ENCODE data around the gene TXK. TPM values are rescaled to one million over a fixed set of nuclear protein-coding genes. Genes with fewer than 3 reads are reported as not detected.

TXK gene
- total RNA-seq, 1 donor from 2014 or later = not detected

GRCh38 chr4:48109413-48110263 lies 24.4 kb downstream of the TXK start:
- Mint-ChIP-seq H3K27me3 (ENCODE audit: unreplicated experiment) (no peaks in the 10 kb centered on the region), H3K36me3 (ENCODE audit: unreplicated experiment) (no peaks in the 10 kb centered on the region)
- DNase-seq = no peak

GRCh38 chr4:48108309-48109073 lies 25.6 kb downstream of the TXK start:
- H3K27ac Mint-ChIP-seq (ENCODE audit: unreplicated experiment) = no peak overlapping the region
- TF ChIP-seq CTCF (IDR thresholded peaks at IDR 0.05; ENCODE audit: partially characterized antibody, unreplicated experiment) = no peak
- no peaks in the 10 kb centered on the region for H3K9me3 Mint-ChIP-seq (ENCODE audit: unreplicated experiment)
- no peak for DNase-seq
- no peaks in the 10 kb centered on the region for H3K4me1 Mint-ChIP-seq (ENCODE audit: low read depth, unreplicated experiment)
- H3K27me3 Mint-ChIP-seq (ENCODE audit: unreplicated experiment) = no peaks in the 10 kb centered on the region
- H3K4me3 Mint-ChIP-seq (ENCODE audit: unreplicated experiment) = no peak overlapping the region
- H3K36me3 Mint-ChIP-seq (ENCODE audit: unreplicated experiment) = no peaks in the 10 kb centered on the region

More at GRCh38 chr4:48109413-48110263, 24.4 kb downstream of the TXK start:
- Mint-ChIP-seq H3K27ac (ENCODE audit: unreplicated experiment) (no peak overlapping the region), H3K9me3 (ENCODE audit: unreplicated experiment) (no peaks in the 10 kb centered on the region), H3K4me3 (ENCODE audit: unreplicated experiment) (no peak overlapping the region), H3K4me1 (ENCODE audit: low read depth, unreplicated experiment) (no peaks in the 10 kb centered on the region)
- no peak for TF ChIP-seq CTCF (IDR thresholded peaks at IDR 0.05; ENCODE audit: partially characterized antibody, unreplicated experiment)

GRCh38 chr4:48105230-48105629 lies 28.8 kb downstream of the TXK start:
- Mint-ChIP-seq H3K27me3 (ENCODE audit: unreplicated experiment) (no peaks in the 10 kb centered on the region), H3K9me3 (ENCODE audit: unreplicated experiment) (no peaks in the 10 kb centered on the region), H3K36me3 (ENCODE audit: unreplicated experiment) (no peaks in the 10 kb centered on the region), H3K4me1 (ENCODE audit: low read depth, unreplicated experiment) (no peaks in the 10 kb centered on the region), H3K4me3 (ENCODE audit: unreplicated experiment) (no peak overlapping the region), H3K27ac (ENCODE audit: unreplicated experiment) (no peak overlapping the region)
- TF ChIP-seq CTCF (IDR thresholded peaks at IDR 0.05; ENCODE audit: partially characterized antibody, unreplicated experiment) = no peak
- no peak for DNase-seq

- no peak overlapping the region for H3K4me3 Mint-ChIP-seq (ENCODE audit: unreplicated experiment)
- H3K27me3 Mint-ChIP-seq (ENCODE audit: unreplicated experiment) = no peaks in the 10 kb centered on the region
- no peaks in the 10 kb centered on the region for H3K36me3 Mint-ChIP-seq (ENCODE audit: unreplicated experiment)
- DNase-seq = no peak
- TF ChIP-seq CTCF (IDR thresholded peaks at IDR 0.05; ENCODE audit: partially characterized antibody, unreplicated experiment) = no peak
- no peaks in the 10 kb centered on the region for H3K9me3 Mint-ChIP-seq (ENCODE audit: unreplicated experiment)
- H3K4me1 Mint-ChIP-seq (ENCODE audit: low read depth, unreplicated experiment) = no peaks in the 10 kb centered on the region
- H3K27ac Mint-ChIP-seq (ENCODE audit: unreplicated experiment) = no peak overlapping the region
These were observed 30.4 kb downstream of the TXK start for GRCh38 chr4:48103483-48104139.

All from glutamatergic neuron (in vitro differentiated cells).